NOMO-1 treated with dmso at 0.1 percent for 144 hours (cell line): ENCODE measurements around the gene AP4B1.

Experiments used
- DNase-seq: peaks from one replicate; lab custom pipeline; 2025; ENCODE audit not compliant: unreplicated experiment; lab: John Stamatoyannopoulos, UW

AP4B1 gene

DNA sequence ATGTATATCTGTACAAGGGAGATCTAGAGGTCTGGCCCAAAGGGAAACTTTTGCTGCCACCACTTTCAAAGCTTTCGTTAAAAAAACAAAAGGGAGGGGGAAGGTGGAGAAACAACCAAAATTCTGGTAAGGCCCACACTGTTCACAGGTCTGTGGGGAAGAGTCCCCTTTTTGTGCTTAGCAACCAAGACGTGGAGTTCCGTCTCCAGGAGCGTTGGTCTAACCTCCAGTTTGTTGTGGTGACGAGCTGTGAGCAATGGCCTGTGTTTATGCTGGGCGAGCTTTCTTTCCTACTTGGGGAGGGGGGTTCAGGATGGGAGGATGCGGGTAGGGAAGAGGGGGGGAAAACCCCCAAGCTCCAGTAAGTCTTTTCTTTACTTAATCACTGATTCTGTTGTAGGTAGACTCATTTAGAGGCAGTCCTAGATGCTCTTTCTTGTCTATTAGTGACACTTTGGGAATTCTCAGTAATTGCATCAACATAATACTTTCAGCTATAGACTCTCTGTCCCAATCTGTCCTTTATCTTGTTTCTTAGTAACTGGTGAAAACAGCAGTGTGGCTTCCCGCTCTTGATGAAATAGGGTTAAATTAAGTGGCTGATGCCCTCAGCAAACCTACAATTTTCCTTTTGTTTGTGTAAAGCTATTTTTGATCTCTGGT, 26.0 kb upstream of the AP4B1 start:
- peak; percentile 13 for DNase-seq

DNA sequence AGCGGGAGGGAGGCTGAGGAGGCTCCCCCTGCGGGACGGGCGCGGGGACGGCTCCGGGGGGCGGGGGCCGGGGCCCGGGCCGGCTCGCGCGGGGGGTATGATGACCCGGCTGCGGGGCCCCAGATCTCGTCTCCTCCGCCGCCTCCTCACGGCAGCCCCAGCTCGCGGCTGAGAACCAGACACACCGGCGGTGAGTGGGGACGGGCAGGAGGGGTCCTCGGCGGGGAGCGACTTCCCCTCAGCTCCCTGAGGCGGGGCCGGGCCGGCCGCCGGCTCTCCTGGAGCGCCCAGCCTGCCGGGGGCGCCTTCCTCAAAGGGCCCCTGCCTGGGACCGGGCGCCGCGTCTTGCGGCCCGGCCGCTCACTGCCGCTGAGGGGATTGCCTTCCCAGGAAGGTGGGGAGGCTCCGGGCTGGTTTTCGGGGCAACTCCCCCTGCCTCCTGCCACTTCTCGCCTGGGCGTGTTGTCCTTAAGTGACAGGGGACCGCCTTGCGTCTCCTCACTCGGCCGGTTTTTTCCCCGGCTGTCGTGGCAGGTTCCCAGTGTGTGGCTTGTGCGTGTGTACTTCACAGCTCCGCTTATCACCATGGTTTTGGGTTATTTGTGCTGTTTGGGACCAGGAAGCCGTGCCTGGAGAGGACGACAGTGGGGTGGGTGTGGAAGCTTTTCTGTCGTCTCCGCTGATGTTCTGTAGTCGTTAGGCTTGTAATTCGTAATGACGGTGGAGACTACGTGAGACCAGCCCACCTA, 25.3 kb upstream of the AP4B1 start:
- no peak for DNase-seq

DNA sequence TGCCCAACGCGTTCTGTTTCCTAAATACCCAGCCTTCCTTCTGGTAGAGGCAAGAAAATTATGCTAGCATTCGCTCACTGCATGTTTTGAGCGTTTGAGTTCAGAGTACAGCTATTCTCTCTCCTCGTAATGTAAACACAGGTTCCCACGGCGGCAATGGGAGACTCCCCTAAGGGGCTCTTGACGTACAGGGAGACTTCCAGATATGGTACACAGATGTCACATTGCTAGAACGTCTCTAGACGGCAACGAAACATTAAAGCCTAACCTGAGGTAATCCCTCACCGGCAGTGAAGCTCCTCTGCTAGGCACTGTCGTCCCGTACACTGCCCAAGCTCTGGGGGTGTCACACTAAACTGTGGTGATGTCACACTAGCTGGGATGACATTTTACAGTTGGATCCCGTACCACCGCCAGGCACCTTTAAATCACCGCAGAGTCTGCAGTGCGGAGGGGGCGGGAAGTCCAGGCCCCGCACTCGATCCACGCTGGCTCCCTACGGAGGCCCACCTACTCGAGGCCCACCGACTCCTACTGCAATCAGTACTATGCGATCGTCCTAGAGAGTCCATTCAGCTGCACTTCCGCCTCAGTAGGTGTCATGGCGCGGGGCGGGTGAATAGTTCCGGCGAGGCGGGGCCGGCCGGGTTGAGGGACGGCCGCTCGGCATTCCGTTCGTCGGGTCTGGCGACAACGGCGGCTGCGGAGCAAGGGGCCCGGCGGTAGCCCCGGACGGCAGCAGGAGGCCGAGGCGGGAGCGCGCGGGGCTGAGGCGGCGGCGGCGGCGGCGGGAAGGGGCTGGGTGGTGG, 24.5 kb upstream of the AP4B1 start, which contains the start of gene HIPK1:
HIPK1 (plus strand) TSS at position 384 of the 809 bp plus-strand sequence.
- peak; percentile 78 for DNase-seq

DNA sequence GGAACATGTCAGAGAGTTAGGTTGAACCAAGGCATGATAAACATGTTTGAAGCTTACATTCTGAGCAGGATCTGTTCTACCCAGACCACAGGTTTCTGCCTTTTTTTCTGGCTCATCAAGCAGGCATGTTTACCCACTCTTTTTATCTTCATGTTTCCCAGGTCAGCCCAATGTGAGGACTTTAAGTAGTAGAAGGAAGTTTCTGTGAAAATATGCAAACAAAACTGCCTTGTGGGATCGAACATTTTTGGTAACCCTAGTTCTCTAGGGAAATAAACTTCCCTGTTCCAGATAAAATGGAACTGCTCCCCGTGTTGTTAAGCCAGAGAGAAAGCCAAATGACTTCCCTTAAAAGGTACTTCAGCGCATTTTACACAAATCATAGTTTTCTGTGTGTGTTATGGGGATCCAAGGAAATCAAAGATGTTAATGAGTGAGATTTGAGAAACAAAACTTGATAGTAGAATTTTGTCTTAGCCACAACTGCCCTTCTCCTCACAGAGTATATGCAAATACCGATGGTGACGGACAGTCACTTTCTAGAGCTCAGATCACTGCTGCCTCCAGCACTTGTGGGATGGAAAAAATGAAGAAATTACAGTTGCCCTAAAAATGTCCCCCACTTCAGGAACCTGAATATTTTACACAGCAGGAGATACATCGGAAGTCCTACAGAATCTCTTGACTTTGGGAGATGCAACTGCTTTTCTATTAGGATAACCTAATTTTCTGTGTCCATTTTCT, 23.8 kb upstream of the AP4B1 start:
- no peak for DNase-seq

DNA sequence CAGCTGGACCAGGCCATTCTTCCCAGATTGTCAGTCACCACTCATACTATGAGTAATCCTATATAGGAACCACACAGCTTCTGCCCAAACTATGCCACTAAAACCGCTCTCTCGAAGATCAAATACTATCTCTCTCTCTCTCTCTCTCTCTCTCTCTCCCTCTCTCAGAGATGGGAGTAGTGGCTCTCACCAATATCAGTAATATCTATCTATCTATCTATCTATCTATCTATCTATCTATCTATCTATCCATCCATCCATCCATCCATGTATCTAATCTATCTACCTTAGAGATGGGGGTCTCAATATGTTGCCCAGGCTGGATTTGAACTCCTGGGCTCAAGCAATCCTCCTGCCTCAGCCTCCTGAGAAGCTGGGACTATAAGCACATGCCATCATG, 19.9 kb upstream of the AP4B1 start:
- no peak for DNase-seq

DNA sequence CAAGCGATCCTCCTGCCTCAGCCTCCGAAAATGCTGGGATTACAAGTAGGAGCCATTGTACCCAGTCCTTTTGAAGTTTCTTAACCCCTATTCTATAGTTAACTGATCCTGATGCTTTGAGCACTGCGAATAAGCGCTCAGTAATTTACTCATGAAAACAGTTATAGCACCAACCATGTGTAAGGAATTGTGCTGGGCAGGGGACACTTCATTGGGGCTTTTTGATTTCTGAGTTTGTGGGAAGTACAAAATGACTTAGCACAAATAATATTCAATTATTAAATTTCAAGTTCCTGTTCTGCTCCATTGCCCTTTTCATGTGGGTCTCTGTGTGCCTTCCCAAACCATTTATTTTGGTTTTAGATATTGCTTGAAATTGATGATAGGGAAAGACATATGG, 18.4 kb upstream of the AP4B1 start:
- DNase-seq: no peak

DNA sequence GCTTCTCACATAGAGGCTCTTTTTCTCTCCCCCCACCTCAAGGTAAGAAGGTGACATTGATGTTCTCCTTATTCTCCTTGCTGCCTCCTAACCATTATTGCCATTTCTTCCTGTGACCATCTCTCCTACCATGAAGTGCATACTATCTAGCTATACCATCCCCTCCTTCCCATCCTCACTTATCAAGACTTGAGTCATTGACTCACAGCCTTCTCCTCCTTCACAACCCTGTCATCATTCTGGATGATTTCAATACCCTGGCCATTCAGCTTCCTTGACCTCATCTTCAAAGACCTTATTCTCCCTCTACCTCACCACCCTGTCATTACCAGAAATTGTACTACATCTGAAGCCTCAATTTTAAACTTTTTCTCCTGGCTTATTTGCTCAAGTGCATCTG, 13.6 kb upstream of the AP4B1 start:
- DNase-seq: no peak

DNA sequence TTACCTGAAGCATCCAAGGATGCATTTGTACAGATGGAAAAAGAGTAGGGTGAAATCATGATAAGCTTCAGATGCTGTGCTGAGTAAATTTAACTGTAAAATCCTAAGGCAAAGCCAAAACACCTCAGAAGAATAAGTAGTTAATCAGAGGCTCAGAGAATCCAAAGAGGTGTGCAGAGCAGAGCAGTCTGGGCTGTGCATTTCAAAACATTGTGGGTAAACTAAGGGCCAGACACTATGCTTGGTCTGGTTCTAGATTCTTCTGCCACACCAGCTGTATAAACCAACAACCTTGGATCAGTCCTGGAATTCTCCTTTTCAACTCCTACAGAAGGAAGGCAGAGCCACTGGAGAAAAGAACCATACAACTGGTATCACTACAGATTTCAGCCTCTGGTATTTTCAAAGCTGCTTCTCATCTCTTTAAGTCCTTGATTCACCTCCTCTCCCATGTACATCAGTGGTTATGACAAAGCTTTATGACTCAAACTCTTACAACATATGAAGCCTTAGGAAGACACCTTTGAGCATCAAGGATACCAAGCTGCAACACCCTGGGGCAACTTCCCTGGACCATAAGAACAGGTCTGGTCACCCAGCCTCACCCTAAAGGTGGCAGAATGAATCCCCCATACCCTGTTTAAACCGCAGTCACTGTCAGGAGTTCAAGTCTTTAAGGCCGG, 12.9 kb upstream of the AP4B1 start:
- DNase-seq: no peak

DNA sequence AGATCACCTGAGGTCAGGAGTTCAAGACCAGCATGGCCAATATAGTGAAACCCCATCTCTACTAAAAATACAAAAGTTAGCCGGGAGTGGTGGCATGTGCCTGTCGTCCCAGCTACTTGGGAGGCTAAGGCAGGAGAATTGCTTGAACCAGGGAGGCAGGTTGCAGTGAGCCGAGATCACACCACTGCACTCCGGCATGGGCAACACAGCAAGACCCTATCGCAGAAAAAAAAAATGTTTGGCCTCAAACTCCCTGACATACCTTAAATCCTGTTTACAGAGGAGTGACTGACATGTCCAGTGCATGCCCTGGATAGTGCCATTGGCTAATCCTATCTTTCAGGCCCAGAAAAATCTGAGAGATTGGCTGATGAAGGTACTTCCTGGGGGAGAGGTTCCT, 12.4 kb upstream of the AP4B1 start:
- DNase-seq: no peak

DNA sequence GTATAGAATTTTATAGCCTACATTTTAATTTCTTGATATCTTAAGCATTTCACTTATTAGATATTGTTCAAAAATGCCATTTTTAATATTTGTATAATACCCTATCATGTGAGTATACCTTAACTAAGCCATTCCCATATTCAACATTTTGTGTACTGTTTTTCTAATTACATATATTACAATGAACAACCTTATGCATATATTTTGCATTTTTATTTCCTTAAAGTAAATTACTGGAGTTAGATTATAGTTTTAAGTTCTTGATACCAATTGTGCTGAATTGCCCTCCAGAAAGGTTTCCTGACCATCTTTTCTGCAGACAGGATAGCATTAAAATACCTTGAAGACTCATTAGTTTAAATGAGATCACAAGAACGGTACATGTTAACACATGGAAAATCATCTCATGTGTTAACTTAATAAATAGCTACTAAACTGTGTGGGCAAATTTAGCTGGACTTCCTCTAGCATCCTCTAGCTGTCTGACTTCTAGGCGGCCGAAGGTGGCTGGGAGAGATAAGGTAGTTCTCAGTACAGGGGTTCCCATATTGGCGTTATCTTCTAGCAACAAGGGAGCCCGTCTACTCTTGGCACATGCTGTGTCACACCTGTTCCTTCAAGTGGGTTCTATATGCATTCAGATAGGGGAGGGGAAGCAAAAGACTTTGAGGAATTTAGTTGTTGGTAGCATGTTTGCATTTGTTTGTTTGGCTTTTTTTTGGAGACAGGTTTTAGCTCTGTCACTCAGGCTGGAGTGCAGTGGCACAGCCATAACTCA, 9.5 kb upstream of the AP4B1 start:
- DNase-seq: no peak

DNA sequence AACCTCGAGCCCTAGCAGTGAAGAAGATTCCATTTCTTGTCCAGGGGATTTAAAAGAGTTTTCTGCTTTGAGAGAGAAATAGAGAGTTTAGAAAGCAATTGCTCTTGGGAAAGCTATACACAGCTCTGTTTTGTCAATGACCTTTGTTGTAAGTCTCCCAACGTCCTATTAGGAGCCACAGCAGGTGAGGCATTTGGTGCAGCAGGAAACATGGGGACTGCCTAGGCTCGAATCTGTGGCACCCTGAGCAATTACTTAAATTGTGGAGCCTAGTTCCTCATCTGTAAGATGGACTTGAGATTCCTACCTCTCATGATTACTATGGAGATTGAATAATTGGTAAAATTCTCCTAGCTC, 8.7 kb upstream of the AP4B1 start:
- DNase-seq: no peak

DNA sequence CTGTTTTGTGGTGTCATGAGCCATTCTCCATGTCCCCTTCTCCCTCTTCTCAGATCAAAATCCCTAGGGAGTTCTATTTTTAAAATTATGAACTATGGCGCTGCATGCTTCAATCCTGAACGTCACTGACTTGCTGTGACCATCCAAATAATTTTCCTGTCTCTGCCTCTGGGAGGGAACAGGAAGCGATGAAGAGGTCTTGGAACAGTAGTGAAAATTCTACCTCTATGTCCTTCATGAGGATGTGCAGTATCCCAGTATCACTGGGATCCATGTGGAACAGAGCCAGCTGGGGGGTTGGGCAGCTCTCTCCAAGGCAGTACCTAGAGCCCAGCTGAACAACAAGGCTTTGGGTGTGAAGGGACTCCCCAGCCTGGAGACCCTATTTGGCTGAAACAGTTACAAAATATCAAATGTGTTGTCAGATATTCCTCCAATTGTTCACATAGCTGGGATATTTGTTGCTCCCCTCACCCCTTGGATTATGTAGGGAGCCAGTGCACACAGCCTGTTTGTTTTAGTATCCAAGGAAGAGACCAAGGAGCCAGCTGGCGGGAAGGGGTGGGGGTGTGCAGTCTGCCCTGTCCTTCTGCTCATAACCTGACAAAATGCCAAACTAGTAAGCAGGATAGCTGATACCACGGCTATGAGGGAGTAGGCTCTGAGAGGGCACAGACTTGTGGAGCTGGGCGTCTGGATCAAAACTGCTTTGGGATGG, 8.2 kb upstream of the AP4B1 start:
- no peak for DNase-seq

DNA sequence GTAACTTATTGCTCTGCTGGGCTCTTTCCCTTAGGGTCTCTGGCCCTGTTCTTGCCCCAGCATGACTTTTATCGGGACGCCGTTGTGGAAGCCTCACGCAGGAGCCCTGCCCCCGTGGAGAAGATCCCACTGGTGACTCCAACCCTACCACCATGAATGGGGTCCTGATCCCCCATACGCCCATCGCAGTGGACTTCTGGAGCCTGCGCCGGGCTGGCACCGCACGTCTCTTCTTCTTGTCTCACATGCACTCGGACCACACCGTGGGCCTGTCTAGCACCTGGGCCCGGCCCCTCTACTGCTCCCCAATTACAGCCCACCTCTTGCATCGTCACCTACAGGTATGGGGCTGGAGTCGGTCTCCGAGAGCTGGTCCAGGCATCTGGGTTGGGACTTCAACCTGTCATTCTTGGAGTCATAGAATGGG, 849 bp upstream of the AP4B1 start:
- DNase-seq: no peak

DNA sequence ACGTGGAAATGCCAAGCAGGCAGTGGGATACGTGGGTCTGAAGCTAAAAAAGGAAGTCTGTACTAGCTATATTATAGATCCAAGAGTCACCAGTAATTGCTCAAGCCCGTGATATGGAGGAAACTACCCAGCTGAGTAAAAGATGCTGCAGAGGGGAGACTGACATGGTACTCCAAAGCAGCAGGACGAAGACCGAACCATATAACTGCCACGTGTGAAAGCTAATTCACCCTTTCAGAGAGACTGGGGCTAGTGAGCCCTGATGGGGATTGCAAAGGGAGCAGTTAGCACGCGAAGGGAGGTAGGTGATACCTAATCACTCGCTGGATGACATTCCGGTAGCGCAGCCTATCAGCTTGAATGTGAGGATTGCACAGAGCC, 316 bp downstream of the AP4B1 start:
- DNase-seq: peak; percentile 44

DNA sequence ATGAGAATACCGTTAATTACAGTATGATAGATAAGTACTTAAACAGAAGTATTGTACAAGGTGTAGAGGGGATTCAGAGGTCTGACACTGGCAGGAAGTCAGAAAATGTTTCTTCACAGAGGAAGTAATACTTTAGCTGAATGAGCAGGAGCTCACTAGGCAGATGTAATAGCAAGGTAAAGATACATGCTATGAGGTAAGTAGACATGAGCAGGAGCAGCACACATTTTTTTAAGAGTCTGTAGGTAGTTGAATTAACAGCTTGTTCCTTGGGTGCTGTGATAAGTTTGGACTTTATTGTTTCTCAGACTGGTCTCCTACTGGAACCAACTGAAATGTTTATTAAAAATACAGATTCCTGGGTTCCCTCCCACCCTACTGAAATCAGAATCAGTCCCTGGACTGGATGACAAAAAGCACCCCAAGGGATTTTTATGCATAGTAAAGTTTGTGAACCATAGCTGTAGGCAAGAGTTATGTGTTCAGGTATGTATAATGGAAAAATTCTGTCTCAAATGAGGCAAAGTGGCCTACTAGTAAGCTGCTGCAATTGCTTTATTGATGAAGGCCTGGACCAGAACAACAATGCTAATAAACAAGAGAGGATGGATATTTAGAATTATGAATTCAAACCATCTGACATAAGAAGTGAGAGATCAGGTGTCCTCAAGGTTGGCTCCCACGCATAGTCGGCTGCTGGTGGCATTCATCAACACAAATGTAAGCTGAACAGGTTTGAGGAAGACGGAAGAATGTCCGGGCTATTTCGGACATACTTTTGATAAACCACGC, 902 bp downstream of the AP4B1 start:
- no peak for DNase-seq

DNA sequence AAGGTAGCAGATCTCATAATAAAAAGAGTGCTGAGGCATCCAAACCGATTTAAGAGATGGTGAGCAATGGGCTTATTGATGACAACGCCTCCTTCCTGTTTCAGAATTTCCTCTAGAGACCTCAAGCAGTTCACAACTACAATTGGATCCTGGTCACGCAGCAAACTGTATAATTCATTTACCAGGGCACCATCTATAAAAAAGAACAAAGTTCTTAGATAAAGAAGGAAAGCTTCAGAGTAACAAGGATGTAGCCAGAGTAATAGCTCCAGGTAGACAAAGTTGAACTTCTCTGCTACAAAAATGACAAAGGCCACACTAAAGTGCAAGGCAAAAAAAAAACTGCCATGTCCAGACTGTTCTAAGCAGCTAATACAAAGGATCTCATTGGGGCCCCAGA, 3.4 kb downstream of the AP4B1 start:
- DNase-seq: no peak

DNA sequence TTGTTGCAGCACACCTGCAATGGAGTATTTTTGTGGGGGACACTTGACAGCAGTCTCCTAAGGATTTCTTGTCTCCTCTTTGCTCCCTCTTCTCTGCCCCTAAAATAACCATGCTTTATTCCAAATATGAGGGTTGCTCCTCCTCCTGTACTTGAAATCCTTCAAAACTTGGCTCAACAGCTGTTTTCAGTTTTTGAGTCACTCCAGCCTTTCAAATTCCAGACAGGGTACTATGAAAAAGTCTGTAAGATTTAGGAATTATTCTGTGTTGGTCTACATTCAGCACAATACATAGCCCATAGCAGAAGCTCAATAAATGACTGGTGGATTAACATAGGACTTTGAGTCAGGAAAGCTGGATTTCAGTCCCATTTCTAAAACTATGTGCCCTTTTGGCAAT, 5.5 kb downstream of the AP4B1 start:
- no peak for DNase-seq

DNA sequence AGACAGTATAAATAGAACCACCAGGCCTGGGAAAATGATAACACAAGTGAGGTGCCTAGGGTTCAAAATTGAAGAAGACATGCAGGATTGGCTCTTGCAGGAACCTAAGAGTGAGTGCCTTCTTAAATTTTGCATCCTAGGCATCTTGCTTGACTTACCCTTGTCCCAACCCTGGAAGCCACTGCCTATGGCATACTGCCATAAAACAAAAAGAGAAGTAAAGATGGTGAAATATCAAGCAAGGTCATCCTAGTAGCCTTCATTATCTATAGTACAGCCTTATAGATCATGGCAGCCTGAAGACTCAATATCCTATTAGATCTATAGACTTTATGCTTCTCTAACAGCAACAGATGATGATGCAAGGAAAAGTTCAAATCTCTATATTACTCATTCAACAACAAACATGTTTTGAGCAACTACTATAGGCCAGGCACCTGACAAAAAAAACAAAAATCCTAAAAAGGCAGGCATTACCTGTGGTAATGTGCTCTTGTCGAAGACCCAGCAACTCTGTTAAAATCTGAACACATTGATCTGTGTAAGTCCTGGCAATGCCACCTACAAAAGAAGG, 6.3 kb downstream of the AP4B1 start:
- no peak for DNase-seq
